ENCODE measurements around the gene MLXIP.

MLXIP gene

GRCh38 chr12:122080149-122081082 is 1.9 kb downstream of the MLXIP start:
- no peak for DNase-seq

- DNase-seq, result no peak
These were observed 2.6 kb downstream of the MLXIP start for GRCh38 chr12:122081083-122081696.

GRCh38 chr12:122081697-122082221 is 3.2 kb downstream of the MLXIP start:
- no peak for DNase-seq

GRCh38 chr12:122082621-122083356 is 4.2 kb downstream of the MLXIP start:
- no peak for DNase-seq

- no peak for DNase-seq
These were observed 6.4 kb downstream of the MLXIP start for GRCh38 chr12:122084857-122085405.

GRCh38 chr12:122085591-122085990 is 7.0 kb downstream of the MLXIP start:
- no peak for DNase-seq

GRCh38 chr12:122086116-122086515 is 7.6 kb downstream of the MLXIP start:
- DNase-seq, result no peak

- no peak for DNase-seq
These were observed 8.2 kb downstream of the MLXIP start for GRCh38 chr12:122086641-122087285.

GRCh38 chr12:122087431-122088178 is 9.0 kb downstream of the MLXIP start:
- DNase-seq, result no peak

- no peak for DNase-seq
These were observed 9.7 kb downstream of the MLXIP start for GRCh38 chr12:122088179-122088810.

GRCh38 chr12:122089077-122089476 is 10.5 kb downstream of the MLXIP start:
- peak; percentile 42 for DNase-seq

GRCh38 chr12:122090759-122091515 is 12.4 kb downstream of the MLXIP start:
- no peak for DNase-seq

GRCh38 chr12:122093098-122093883 is 14.7 kb downstream of the MLXIP start:
- no peak for DNase-seq

- no peak for DNase-seq
These were observed 15.7 kb downstream of the MLXIP start for GRCh38 chr12:122094137-122094734.

GRCh38 chr12:122094735-122095631 is 16.4 kb downstream of the MLXIP start:
- peak; percentile 43 for DNase-seq

GRCh38 chr12:122096014-122096413 is 17.5 kb downstream of the MLXIP start:
- DNase-seq, result no peak

GRCh38 chr12:122096591-122097149 is 18.1 kb downstream of the MLXIP start:
- no peak for DNase-seq

GRCh38 chr12:122097584-122097926 is 19.0 kb downstream of the MLXIP start:
- no peak for DNase-seq
